HG02884 (cell line): ENCODE results near the gene EML3.
"Not testable (repeated sequence)": the region's sequence is repeated elsewhere in the genome, so short reads cannot be mapped to it uniquely, and the experiment has no call there.

ENCODE experiments used
- ATAC-seq: cut with Tn5 transposase; IDR thresholded peaks from one replicate; pipeline ENCODE4 v1.9.1; 2021; ENCODE audit warnings: mild to moderate bottlenecking, moderate library complexity; ENCODE audit not compliant: unreplicated experiment

The EML3 gene

DNA sequence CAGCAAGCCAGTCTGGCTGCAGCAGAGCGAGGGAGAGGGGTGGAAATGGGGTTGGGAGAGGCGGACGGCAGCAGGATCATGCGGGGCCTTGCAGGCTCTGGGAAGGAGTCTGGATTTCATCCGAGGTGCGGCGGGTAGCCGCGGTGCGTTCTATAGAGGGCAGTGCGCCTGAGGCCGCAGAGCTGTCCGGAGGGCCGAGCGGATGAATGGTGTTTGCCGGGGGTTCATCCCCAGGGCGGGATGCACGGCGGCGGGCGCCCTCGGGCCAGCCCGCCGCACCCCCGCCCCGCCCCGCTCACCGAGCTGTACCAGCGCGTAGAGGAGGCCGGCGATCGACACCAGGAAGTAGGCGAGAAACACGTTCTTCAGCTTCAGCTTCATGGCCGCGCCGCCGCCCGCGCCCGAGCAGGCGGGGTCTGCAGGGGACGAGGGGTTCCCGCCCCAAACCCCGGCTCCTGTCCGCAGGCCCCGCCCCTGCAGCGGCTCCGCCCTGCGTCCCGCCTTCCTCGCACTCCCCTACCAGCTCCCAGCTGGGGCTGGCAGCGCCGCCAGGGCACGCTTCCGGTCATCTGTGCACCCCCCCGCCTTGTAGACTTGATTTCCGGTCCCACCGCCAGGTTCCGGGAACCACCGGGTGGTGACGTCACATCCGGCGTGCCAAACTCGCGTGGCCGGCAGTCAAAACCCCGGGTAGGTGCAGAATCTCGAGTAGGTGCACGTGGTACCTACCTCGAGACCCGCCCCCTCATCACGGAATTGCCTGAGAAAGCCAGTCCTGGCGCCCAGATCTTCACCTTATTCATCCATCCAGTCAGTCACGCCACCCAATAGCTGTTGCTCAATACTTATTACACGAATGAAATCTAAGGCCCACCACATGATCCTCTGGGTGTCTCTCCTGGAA, 9.2 kb upstream of the EML3 start, which contains the start of gene B3GAT3:
B3GAT3 (minus strand) TSS at position 420 of the 904 bp plus-strand sequence; CDS start at position 381, 39 bp downstream.
- ATAC-seq = peak; percentile 90

GRCh38 chr11:62621027-62621566, 8.5 kb upstream of the EML3 start:
- no peak for ATAC-seq

GRCh38 chr11:62616957-62617356, 4.4 kb upstream of the EML3 start:
- ATAC-seq = not testable (repeated sequence)

- ATAC-seq = no peak
These were observed 2.9 kb upstream of the EML3 start for GRCh38 chr11:62615521-62615920.

DNA sequence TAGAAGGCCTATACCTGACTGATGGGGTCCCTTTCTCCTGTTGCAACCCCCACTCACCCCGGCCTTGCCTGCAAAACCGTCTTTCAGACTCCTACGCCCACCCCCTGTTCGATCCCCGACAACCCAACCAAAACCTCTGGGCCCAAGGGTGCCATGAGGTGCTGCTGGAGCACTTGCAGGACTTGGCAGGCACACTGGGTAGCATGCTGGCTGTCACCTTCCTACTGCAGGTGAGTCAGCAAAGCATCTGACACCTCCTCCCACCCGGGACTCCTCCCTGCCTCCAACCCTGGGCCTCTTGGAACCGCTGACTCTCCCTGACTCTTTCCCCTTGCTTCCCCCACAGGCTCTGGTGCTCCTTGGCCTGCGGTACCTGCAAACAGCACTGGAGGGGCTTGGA, 1.7 kb upstream of the EML3 start:
- no peak for ATAC-seq

GRCh38 chr11:62613291-62613778, 760 bp upstream of the EML3 start:
- ATAC-seq = no peak

DNA sequence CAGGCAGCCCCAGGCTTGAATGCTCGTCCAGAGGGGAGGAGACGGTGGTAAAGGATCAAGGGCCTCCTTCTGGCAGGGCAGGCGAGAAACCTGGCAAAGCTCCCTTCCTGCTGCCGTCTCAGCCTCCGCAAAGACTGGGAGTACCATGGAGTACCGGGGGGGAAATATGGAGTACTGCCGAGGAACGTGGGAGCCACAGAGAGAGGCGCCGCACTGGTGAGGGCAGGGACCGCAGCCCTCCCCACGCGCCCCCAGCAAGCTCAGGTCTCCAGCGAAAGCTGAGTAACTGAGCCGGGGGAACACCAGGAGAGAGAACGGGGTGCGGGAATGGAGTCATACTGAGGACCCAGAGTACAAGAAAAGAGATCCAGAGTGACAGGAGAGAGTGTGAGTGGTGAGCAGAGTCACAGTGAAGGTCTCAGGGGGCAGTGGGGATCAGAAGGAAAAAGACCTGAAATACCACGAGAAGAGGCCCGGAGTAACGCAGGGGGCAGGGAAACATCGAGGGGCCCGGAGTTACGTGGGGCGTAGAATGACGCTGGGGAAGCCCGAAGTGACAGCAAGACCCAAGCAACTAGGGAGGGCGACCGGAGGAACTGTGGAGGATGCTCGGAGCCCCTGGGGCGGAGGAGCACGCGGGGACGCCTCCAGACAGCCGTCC, 740 bp downstream of the EML3 start:
- ATAC-seq = peak; percentile 23

DNA sequence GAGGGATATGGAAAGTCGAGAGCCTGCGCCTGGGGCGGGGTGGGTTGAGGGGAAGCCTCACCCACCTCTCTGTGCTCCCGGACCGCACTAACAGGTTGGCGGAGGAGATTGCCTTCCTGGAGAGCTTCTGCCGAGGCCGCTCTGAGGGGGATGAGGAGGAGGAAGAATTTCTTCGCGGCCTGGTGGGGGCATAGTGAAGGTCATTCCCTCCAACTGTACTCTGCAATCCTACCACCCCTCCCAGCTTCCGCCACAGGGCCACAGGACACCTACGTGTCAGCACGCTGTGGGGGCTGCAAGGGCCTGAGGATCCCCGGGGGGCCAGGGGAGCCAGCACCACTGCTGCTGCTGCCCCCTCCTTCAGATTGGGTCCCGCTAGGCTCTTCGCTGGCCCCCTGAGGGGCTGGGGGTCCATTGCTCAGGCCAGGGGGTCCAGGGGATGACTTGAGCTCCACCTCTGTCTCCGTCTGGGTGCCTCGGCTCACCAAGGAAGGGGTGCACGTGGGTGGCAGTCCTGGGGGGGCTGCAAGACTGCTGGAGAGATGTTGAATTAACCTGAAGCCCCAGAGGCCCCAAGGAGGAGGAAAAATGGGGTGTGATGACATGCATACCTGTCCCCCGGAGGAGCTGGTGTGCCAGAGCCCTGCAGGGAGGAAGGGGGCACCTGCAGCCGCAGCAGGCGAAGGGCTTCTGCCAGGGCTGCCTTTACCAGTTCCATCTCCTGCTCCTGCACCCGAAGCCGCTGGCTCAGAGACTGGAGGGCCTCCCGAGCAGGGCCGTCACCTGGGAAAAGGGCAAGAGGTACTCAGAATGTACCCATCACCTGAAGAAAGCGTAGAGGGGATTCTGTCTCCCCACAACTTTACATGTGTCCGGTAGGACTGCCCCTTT, 1.5 kb downstream of the EML3 start:
- no peak for ATAC-seq

DNA sequence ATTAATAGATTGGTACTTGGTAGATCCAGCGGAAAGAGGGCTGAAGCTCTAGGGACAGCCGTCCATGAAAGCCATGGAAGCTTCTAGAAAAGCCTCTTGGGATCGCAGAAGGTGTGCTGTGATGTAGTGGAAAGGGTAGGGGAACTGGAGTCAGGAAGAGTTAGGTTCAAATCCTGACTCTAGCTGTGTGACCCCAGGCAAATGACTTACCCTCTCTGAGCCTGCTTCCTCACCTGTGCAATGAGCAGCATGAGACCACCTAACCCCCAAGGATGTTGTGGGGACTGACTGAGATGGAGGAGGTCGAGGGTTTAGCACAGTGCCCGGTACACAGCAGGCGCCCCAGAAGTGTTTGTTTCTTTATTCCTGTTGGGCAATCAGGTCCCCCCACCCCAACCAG, 2.2 kb downstream of the EML3 start:
- no peak for ATAC-seq

- no peak for ATAC-seq
These were observed 3.8 kb downstream of the EML3 start for GRCh38 chr11:62608776-62609175.

DNA sequence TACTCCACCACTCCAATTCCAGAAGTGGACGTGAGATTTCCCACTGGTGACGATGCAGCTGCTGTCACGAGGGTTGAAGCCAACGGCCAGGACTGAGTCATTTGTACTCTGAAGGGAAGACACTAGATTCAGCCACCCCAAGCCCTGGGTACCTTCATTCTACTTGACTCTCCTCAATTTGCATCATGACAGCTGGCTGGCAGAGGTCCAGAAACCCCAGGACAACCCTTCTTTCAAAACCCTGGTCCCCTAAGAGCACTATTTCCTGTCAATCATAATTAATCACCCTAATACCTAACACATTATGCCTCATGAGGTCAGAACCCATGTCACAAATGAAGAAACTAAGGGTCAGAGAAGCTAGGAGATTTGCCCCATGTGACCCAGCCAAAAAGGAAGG, 4.9 kb downstream of the EML3 start:
- ATAC-seq = no peak

DNA sequence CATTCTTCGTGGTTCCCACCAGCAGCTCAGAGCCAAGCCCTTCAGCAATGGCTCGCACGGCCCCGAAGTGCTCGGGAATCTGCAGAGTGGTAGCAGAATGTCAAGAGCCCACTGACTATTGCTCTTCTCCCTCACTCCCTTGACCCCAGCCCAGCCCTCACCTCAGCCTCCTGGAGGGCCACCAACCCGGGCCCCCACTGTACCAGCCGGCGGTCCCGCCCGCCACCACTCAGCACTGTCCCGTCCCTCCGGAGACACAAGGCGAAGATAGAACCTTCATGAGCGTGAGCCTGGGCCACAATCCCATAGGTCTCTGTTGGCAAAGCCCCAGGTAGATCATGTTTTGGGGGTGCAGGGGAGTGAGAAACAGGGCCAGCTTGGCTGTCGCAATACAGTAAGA, 6.7 kb downstream of the EML3 start:
- no peak for ATAC-seq

GRCh38 chr11:62605467-62605866, 7.1 kb downstream of the EML3 start:
- no peak for ATAC-seq

DNA sequence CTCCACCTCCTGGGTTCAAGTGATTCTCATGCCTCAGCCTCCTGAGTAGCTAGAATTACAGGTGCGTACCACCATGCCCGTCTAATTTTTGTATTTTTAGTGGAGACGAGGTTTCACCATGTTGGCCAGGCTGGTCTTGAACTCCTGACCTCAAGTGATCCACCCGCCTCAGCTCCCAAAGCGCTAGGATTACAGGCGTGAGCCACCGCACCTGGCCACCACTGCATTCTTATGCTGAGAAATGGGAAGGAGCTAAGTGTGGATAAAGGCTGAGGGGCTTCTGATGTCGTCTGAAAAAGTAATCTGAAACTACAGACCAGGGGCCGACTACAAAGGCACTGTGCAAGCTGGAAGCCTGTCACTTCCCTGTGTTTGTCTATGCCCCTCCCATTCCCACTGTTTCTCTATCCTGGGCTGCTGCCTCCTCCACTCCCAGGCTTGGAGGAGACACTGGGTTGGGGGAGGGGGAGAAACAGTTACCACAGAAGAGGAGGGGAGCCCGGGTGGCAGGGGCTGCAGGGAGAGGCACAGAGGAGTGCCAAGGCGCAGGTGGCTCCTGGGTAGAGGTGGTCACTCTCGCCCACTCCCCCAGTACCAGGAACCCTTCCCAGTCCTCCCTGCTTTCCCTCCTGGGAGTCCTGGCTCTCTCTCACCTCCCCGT, 8.0 kb downstream of the EML3 start:
- ATAC-seq = no peak

DNA sequence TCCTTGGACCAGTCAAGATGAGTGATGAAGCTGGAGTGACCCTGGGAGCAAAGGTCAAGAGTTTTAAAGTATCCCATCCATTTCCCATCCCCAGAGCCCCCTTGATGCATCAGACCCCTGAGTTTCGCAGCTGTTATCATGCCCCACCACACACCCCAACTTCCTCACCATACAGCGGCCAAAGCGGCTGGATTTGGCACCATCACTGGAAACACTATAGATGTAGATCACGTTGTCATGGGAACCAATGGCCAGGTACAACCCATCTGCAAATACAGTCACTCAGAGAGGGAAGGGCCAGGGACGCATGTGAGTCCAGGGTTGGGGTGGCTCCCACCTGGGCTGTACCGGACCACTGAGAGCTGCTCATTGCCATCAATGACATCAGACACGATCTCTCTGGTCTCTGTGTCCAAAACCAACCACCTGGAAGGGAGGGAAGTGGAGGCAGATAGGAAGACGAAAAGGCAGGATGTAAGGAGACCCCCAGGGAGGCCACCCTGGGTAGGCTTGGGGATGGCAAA, 8.7 kb downstream of the EML3 start:
- ATAC-seq = no peak

GRCh38 chr11:62603072-62603408, 9.5 kb downstream of the EML3 start:
- ATAC-seq = no peak

GRCh38 chr11:62602141-62603071, 10.2 kb downstream of the EML3 start:
- ATAC-seq = no peak

- ATAC-seq = peak; percentile 68
These were observed 11.0 kb downstream of the EML3 start, which contains the start of gene MTA2 for GRCh38 chr11:62601372-62602140. TSS of gene MTA2 (minus strand) at chr11:62601865. CDS start at chr11:62601450, 415 bp downstream.
